Measurements from ENCODE around the gene MAP7D1. TPM values are rescaled to one million over a fixed set of nuclear protein-coding genes. Genes with fewer than 3 reads are reported as not detected.

Gene MAP7D1
- total RNA-seq, 1 experiment from 2014 or later, result 49.9 TPM

DNA sequence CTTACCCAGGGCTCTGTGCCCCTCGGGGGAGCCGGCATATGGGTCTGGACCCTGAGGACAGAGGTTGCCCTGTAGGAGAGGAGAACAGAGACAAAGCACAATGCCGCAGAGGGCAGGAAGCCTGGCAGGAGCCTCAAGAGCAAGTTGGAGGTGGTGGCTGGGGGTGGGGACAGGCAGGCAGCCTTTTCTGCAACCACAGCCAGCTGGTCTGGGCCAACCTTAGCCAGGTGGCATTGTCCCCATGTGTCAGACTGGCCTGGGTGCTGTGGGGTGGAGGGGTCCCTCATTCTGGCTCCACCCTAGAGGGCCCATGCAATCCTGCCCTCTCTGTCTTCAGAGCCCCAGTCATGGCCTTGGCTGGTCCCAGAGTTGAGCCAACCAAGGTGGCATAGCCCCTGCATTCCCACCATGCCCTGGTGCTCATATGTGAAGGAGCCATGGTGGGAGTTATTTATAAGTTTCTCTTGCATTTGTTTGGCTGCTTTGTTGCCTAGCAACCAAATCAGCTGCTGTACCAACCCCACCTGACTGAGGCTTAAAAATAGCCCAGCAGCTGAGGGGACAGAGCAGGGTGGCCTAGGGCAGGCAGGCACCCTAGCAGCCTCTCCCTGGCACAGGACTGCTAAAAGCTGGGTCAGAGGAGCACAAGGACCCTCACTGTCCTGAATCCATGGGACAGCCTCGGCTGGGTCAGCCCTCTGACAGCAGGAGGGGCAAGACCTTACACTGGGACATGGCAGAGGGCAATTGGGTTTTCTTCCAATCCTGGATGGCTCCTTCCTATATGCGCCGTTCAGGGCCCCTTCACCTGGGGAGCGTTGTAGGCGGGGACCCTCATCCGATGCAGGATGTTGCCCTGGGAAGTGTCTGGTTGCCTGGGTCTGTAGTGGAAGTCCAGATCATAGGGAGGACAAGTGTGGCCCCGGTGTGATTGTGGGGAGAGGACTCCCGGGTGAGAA is 19.5 kb downstream of the MAP7D1 start:
- H3K56ac ChIP-seq (ENCODE audit: insufficient read length, low read depth, low read length), result no peak overlapping the region
- peak; percentile 48 for DNase-seq
- no peak overlapping the region for H3K23ac ChIP-seq (ENCODE audit: insufficient read length, low read depth, low read length)
- H4K8ac ChIP-seq (replicated peaks; ENCODE audit: insufficient read length, low read depth, low read length), result no peak overlapping the region
- Mint-ChIP-seq H3K27ac (peak overlapping the region; percentile 61 to 84 (median 81); a peak in 3 of 7 replicates), H3K4me1 (peaks cover 10 to 38% of the 10 kb centered on the region in 2 experiments), H3K4me3 (peak overlapping the region in 1 of 2 experiments; percentile 56; a peak in 2 of 5 replicates), H3K9me3 (no peaks in the 10 kb centered on the region), H3K36me3 (ENCODE audit: insufficient read depth in 1 of 3, low read depth in 3 of 3) (peaks cover 28 to 45% (median 45%) of the 10 kb centered on the region in 3 experiments), H3K27me3 (ENCODE audit: low read depth) (no peaks in the 10 kb centered on the region)
- no peak overlapping the region for H2BK120ac ChIP-seq (ENCODE audit: low read depth, low read length, poor library complexity, severe bottlenecking)
- no peak overlapping the region for H2BK12ac ChIP-seq (ENCODE audit: insufficient read length, low read depth, low read length)
- H2AFZ ChIP-seq (ENCODE audit: low read length), result no peak overlapping the region
- H3K79me2 ChIP-seq (ENCODE audit: insufficient read depth, low read length), result no peaks in the 10 kb centered on the region
- no peak overlapping the region for H3T11ph ChIP-seq (ENCODE audit: low read length)
- H4K91ac ChIP-seq (ENCODE audit: insufficient read length, low read depth, low read length), result no peak overlapping the region
- peaks cover 4% of the 10 kb centered on the region for H4K20me1 ChIP-seq (ENCODE audit: control insufficient read depth, insufficient read depth, insufficient read length)
- no CpG with 5 or more reads among the region's 11 CpGs for WGBS (ENCODE audit: extremely low coverage, insufficient read length, low lambda C conversion rate)
- no peaks in the 10 kb centered on the region for H3K9me3 ChIP-seq (ENCODE audit: control insufficient read depth, low read depth, low read length)
- H3K23me2 ChIP-seq (ENCODE audit: insufficient read length, low read depth, low read length, poor library complexity, severe bottlenecking), result peaks cover 11% of the 10 kb centered on the region
- no peaks in the 10 kb centered on the region for H3K79me1 ChIP-seq (ENCODE audit: insufficient read depth, low read depth, low read length, poor library complexity, severe bottlenecking)
- 0 out of 2 replicates have a peak overlapping the region, but pooled peaks have one; percentile 23 for H3K4ac ChIP-seq (ENCODE audit: low read depth, low read length)
- no peak overlapping the region for H3K9ac ChIP-seq (ENCODE audit: extremely low read depth, insufficient read length, low read length)
- H3K4me2 ChIP-seq (ENCODE audit: insufficient read depth, insufficient read length, low read length), result peak overlapping the region; percentile 2
- H3K27me3 ChIP-seq (ENCODE audit: insufficient read depth, low read length), result no peaks in the 10 kb centered on the region
- no peak overlapping the region for H4K5ac ChIP-seq (ENCODE audit: insufficient read length, low read depth, low read length)
- no peak overlapping the region for H2BK20ac ChIP-seq (ENCODE audit: low read depth, low read length, poor library complexity, severe bottlenecking)
- no peak overlapping the region for H2AK5ac ChIP-seq (ENCODE audit: insufficient read length, low read length)
- H3K18ac ChIP-seq (ENCODE audit: insufficient read length, low read depth, low read length), result peak overlapping the region; percentile 76
- TF ChIP-seq, protein P1, sequence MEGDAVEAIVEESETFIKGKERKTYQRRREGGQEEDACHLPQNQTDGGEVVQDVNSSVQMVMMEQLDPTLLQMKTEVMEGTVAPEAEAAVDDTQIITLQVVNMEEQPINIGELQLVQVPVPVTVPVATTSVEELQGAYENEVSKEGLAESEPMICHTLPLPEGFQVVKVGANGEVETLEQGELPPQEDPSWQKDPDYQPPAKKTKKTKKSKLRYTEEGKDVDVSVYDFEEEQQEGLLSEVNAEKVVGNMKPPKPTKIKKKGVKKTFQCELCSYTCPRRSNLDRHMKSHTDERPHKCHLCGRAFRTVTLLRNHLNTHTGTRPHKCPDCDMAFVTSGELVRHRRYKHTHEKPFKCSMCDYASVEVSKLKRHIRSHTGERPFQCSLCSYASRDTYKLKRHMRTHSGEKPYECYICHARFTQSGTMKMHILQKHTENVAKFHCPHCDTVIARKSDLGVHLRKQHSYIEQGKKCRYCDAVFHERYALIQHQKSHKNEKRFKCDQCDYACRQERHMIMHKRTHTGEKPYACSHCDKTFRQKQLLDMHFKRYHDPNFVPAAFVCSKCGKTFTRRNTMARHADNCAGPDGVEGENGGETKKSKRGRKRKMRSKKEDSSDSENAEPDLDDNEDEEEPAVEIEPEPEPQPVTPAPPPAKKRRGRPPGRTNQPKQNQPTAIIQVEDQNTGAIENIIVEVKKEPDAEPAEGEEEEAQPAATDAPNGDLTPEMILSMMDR (conservative IDR thresholded peaks at IDR 0.05), result no peak
- peak overlapping the region; percentile 65 for H3K14ac ChIP-seq (ENCODE audit: insufficient read depth, low read length)
- H3K27ac ChIP-seq (ENCODE audit: insufficient read length, low read depth, low read length), result no peak overlapping the region
- H2BK5ac ChIP-seq (ENCODE audit: insufficient read length, low read length), result no peak overlapping the region
- peaks cover 5% of the 10 kb centered on the region; the same call in 1 of the 2 replicates for H3K4me1 ChIP-seq (ENCODE audit: insufficient read depth, low read length)
- H2BK15ac ChIP-seq (ENCODE audit: low read depth, low read length), result no peak overlapping the region
